GM12801 (cell line): ENCODE results near the gene CCAR1.

Experiments used
- TF ChIP-seq, protein P1 (sequence below): IDR thresholded peaks from one replicate; pipeline ENCODE4 v1.5.1; 2011; ENCODE audit warnings: control low read depth; ENCODE audit not compliant: insufficient read length; ENCODE audit errors: extremely low read depth

The CCAR1 gene

DNA sequence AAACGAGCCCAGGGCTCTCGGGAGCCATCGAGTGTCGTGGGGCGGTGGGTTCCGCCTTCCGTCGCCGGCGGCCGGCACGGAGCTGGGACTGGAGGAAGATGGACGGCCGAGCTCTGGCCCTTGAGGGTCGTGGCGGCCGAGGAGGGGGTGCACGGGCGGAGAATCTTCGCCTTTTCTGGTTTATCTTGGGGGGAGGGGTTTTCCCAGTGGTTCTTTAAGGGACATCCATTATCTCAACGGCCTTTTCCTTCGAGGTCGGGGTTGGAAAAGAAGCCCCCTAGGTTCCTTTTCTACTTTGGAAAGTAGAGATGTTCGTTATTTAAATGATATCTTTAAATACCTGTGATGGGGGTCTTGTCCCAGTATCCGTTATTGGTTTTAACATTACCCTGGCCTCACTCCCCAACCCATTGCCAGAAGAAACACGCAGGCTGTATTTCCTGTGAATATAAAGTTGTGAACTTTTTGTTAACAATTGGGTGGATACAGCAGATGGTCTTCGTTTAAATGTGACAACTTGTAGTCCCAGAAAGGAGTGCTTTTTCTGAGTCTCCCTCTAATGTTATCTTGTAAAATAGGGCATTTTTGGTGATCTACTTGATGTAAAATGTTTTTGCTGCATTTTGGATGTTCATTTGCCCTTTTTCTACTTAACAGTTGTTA, 765 bp downstream of the CCAR1 start:
- TF ChIP-seq, protein P1, sequence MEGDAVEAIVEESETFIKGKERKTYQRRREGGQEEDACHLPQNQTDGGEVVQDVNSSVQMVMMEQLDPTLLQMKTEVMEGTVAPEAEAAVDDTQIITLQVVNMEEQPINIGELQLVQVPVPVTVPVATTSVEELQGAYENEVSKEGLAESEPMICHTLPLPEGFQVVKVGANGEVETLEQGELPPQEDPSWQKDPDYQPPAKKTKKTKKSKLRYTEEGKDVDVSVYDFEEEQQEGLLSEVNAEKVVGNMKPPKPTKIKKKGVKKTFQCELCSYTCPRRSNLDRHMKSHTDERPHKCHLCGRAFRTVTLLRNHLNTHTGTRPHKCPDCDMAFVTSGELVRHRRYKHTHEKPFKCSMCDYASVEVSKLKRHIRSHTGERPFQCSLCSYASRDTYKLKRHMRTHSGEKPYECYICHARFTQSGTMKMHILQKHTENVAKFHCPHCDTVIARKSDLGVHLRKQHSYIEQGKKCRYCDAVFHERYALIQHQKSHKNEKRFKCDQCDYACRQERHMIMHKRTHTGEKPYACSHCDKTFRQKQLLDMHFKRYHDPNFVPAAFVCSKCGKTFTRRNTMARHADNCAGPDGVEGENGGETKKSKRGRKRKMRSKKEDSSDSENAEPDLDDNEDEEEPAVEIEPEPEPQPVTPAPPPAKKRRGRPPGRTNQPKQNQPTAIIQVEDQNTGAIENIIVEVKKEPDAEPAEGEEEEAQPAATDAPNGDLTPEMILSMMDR = no peak

DNA sequence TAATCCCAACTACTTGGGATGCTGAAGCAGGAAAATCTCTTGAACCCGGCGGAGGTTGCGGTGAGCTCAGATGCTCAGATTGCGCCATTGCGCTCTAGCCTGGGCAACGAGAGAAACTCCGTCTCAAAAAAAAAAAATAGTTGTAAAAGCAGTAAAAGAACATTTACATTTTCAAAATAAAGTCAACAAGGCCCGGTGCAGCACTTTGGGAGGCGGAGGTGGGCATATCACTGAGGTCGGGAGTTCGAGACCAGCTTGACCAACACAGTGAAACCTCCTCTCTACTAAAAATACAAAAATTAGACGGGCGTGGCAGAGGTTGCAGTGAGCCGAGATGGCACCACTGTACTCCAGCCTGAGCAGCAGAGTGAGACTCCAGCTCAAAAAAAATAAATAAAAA, 4.0 kb downstream of the CCAR1 start:
- TF ChIP-seq, protein P1 = no peak

DNA sequence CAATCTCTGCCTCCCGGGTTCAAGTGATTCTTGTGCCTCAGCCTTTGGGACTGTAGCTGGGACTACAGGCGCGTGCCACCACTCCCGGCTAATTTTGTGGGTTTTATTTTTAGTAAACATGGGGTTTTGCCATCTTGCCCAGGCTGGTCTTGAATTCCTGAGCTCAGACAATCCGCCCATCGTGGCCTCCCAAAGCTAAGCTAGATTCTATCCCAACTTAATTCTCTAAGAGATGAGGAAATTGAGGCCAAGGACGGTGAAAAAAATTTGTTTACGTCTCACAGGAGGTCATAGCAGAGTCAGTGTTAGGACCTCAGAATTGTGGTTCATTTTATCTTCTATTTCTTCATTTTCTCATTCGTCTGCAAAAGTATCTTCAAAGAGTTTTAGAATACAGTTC, 6.1 kb downstream of the CCAR1 start:
- TF ChIP-seq, protein P1 = no peak

DNA sequence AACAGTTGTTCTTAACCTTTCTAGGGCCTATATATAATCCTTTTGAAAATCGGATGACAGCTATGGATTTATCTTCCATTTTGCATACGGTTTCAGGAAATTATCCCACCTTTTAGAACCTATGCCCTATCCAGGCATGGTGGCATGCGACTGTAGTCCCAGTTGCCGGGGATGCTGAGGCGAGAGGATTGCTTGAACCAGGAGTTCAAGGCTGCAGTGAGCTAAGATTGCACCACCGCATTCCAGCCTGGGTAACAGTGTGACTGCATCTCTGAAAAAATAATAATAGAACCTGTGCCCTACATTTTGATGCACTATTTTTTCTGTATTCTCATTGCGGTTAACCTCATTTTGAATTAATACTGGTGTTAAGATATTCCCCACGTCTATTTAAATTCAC, 11.6 kb downstream of the CCAR1 start:
- TF ChIP-seq, protein P1 = no peak

DNA sequence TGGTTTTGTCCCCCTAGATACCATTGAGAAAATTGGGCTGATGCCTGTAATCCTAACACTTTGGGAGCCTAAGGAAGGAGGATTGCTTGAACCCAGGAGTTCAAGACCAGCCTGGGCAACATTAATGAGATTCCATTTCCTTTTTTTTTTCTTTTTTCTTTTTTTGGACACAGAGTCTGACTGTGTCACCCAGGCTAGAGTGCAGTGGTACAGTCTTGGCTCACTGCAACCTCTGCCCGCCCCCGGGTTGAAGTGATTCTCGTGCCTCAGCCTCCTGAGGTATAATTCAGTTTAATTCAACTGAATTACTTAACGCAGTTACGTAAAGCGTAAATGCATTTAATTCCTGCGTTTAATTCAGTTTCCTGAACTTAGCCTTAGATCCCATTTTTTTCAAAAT, 13.3 kb downstream of the CCAR1 start:
- TF ChIP-seq, protein P1 = no peak

DNA sequence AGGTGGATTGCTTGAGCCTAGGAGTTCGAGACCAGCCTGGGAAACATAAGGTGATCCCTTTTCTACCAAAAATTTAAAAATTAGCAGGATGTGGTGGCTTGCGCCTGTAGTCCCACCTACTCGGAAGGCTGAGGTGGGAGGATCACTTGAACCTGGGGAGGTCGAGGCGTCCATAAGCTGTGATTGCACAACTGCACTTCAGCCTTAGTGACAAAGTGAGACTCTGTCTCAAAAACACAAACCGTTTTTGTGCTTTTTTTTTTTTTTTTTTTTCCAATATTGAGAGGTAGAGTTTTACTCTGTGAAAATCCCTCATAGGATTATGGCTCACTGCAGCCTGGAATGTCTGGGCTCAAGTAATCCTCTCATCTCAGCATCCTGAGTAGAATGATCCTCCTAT, 14.1 kb downstream of the CCAR1 start:
- TF ChIP-seq, protein P1 = no peak

DNA sequence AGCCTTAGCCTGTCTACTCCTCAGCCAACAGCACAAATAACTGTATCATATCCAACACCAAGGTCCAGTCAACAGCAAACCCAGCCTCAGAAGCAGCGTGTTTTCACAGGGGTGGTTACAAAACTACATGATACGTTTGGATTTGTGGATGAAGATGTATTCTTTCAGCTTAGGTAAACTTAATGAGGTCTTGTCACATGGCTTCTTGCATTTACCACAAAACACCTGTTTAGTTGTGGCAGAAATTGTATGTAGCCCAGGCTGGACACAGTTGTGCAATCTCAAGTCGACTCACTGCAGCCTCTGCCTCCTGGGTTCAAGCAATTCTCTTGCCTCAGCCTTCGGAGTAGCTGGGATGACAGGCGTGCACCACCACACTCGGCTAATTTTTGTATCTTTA, 21.4 kb downstream of the CCAR1 start:
- TF ChIP-seq, protein P1 = no peak
